ENCODE data around the gene FLACC1.
"Not testable (repeated sequence)": the region's sequence is repeated elsewhere in the genome, so short reads cannot be mapped to it uniquely, and the experiment has no call there.

Gene FLACC1

GRCh38 chr2:201348758-201349157, 8.4 kb downstream of the FLACC1 start:
- DNase-seq: no peak

- DNase-seq: no peak
These were observed 10.0 kb downstream of the FLACC1 start for GRCh38 chr2:201347138-201347537.

GRCh38 chr2:201345625-201346213, 11.4 kb downstream of the FLACC1 start:
- DNase-seq: no peak

GRCh38 chr2:201344663-201345366, 12.3 kb downstream of the FLACC1 start:
- DNase-seq: no peak

DNA sequence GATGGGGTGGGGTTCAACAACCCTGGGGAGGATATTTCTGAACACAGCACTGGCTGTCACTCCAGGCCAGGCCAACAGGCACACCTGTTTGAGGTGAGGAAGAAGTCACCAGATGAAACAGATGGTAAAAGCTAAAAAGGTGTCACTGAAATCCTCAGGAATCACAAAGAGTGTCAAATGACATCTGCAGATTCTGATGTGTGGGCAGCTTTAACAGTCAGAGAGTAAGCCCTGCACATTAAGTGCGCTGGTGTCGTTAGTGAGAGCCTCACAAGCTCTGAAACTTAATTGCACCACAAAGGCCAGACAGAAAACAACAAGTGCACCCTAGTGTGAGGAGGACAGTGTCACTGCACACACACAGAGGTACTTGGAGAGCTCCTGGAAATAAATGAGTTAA, 13.6 kb downstream of the FLACC1 start:
- DNase-seq: no peak

GRCh38 chr2:201342923-201343322, 14.2 kb downstream of the FLACC1 start:
- DNase-seq: no peak

DNA sequence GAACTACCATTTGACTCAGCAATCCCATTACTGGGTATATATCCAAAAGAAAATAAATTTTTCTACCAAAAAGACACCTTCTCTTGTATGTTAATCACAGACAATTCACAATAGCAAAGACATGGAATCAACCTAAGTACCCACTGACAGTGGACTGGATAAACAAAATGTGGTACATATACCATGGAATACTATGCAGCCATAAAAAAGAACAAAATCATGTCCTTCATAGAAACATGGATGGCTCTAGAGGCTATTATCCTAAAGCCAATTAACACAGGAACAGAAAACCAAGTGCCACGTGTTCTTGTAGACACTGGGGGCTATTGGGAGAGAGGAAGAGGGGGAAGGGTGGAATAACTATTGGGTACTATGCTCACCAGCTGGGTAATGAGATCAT, 27.7 kb downstream of the FLACC1 start:
- DNase-seq: no peak

DNA sequence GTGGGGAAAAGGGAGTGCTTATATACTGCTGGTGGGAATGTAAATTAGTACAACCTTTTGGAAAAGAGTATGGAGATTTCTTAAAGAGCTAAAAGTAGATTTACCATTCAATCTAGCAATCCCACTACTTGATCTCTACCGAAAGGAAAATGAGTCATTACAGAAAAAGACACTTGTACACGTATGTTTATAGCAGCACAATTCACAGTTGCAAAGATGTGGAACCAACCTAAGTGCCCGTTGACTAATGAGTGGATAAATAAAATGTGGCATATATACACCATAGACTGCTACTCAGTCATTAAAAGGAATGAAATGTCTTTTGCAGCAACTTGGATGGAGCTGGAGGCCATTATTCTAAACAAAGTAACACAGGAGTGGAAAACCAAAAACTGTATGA, 29.5 kb downstream of the FLACC1 start:
- DNase-seq: no peak

GRCh38 chr2:201322772-201323171, 34.4 kb downstream of the FLACC1 start:
- DNase-seq: no peak

DNA sequence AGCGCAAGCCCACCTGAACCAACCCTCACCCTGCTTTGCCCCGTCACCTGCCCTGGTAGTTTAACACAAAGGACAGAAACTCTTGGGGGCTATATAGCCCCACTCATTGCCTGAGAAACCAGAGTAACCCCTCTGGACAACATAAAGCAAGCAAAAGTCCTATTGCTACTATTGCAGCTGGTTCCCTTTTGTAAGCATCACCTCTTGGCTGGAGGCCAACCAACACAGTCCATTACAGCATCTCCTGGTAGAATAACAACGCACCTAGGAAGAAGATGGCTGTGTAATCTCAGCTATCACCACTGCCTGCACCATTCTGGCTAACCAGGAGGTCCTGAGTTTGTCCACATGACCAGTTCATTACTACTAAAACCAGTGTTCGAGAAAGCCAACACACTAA, 36.4 kb downstream of the FLACC1 start:
- DNase-seq: peak; percentile 41

DNA sequence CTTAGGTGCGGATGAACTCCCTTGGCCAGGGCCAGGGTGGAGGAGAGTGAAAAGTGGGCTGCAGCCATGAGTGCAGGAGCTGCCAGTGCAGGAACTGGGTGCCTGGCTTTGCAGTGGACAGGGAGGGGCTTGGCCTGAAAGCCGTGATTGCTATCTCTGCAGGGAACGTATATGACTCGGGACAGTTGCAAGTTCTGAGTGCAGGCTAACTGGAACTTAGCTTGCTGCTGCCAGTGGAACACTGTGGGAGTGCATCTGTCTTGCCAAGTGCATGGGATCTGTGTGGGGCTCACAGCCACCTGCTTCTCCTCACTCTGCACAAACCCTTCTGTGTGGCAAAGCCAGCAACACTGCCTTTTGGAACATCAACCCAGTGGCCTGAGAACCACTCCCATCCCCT, 36.9 kb downstream of the FLACC1 start:
- DNase-seq: no peak

DNA sequence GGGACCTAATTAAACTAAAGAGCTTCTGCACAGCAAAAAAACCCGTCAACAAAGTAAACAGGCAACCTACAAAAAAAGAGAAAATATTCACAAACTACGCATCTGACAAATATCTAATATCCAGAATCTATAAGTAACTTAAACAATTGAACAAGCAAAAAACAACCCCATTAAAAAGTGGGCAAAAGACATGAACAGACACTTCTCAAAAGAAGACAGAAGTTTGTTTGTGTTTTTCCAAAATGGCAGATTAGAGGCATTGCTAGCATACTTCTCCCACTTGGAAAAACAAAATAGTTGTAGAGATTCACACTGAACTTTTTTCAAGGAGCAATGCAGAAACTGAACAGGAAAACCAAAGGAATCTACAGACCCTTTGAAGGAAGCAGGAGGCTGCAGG, 37.6 kb downstream of the FLACC1 start:
- no peak for DNase-seq

DNA sequence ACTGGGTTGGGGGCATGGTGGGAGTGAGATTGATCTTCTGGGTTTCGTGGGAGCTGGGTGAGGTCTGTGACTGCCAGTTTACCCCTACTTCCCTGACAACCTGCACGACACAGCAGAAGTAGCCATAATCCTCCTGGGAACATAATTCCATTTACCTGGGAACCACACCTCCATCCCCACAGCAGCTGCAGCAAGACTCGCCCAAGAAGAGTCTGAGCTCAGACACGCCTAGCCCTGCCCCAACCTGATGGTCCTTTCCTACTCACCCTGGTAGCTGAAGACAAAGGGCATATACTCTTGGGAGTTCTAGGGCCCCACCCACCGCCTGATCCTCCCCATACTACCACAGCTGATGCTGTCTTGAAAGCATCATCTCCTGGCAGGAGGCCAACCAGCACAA, 43.8 kb downstream of the FLACC1 start:
- DNase-seq: no peak

GRCh38 chr2:201308914-201309313, 48.2 kb downstream of the FLACC1 start:
- DNase-seq: no peak

DNA sequence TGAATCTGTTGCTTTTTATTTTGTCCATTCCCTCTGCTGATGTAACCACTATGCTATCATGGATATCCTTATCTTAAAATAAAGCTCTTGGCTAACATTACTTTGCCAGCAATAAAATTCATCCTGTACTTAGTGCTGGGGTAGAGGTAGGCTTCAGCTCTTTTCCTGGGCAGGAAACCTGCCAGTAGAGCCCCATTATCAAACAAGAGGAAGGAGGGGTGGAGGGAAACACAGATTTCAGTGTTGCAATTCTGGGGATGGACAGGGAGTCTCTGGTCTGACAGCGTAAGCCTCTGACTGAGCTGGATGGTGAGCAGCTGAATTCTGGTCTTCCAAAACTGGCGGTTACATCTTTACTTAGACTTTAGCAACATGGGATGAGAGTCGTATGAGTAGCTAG, 49.3 kb downstream of the FLACC1 start:
- no peak for DNase-seq

DNA sequence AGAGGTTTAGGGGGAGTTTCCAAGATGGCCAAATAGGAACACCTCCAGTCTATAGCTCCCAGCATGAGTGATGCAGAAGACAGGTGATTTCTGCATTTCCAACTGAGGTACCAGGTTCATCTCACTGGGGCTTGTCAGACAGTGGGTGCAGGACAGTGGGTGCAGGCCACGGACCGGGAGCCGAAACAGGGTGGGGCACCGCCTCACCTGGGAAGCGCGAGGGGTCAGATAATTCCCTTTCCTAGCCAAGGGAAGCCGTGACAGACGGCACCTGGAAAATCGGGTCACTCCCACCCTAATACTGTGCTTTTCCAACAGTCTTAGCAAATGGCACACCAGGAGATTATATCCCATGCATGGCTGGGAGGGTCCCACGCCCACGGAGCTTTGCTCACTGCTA, 57.2 kb downstream of the FLACC1 start:
- DNase-seq: not testable (repeated sequence)

DNA sequence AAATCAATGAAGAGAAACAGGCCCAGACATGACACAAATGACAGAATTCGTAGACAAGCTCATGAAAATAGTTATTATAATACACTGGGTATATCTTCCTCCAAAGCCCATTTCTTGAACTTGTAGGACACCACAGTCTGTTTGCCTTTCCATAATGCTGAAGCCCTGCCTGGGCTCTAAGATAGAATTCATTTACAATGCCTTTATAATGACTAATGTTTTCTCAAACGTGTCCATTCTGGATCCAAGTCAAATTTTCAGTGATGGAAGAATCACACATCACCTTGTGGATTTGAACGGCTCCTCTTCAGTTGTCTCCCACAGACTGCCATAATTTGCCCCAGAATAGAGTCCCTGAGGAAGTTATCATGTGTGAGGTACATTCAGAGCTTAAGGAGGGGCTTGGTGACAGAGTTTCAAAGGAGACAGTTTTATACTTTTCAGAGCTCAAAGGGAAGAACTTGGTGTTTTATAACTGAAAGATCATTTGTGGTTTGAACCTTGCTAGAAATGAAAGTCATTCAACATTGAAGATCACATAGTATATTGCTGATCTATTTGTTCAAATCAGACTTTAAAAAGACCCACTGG, 58.6 kb downstream of the FLACC1 start:
- DNase-seq: no peak

- DNase-seq: not testable (repeated sequence)
These were observed 66.5 kb downstream of the FLACC1 start for GRCh38 chr2:201290457-201291148.

GRCh38 chr2:201285499-201285898, 71.6 kb downstream of the FLACC1 start:
- DNase-seq: no peak

DNA sequence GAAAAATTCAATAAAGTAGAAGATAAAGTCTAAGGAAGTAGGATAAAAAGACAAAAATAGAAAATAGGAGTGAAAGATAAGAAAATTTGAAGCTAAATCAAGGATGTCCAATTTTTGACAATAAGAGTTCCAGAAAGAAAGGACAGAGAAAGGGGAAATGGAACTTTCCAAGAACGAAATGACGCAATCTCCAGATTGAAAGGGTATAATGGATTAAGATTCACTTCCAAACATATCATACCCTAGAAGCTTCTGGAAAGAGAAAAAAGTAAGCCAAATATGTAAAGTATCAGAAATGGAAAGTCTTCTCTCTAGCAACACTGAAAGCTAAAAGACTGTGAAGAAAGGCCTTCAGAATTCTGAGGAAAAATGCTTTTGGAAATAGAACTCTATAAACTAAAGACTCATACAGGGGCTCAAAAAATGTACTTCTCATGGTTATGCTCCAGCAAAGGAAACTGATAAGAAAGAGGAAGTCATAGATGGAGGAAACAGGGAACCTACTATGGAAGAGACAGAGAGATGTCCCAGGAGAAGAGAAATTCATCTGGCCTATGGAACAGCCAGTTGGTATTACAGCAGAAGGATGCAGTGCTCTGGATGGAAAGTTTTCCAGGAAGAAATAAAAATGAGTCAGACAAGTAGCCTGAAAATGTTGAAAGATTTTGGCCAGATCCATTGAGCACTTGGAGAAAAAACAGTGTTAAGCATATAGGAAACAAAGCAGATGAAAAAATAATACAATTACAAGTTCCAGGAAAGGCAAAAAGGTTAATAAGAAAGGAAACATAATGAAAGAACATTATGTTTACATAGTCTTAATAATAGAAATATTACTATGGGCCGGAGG, 76.7 kb downstream of the FLACC1 start:
- no peak for DNase-seq

- DNase-seq: no peak
These were observed 78.1 kb downstream of the FLACC1 start for GRCh38 chr2:201279079-201279478.

DNA sequence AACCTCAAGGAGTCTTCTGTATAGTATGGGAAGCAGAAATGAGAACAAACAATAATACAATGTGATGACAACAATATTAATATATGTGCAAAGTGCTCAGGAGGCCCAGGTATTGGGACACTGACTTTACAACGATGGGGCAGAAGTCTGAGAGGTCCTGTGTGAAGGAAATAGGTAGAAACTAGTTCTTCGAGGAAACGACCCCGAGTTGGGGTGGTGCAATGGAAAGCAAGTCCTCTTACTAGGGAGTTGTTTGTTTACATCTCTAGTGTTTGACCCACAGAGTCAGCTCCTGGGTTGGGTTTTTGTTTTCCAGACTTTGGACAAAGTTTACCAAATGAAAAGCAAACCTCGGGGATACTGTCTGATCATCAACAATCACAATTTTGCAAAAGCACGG, 80.6 kb downstream of the FLACC1 start:
- no peak for DNase-seq

DNA sequence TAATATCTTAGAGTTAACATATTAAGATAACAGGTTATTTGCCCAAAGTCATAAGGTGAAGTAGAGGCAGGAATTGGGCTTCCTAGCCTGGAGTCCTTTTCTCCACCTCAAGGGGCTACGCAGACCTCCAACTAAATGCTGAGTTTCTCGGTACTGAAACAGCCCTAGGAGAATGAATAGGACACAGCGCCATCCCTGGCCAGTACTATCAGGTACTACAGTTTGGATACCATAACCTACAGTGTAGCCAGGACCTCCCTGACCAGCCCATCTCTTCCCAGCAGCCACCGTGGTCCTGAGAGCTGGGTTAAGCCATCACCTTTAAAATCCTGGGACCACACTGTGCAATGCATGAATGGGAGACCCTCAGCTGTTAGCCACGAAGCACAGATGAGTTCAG, 81.2 kb downstream of the FLACC1 start:
- no peak for DNase-seq

All from NCI-H345 (cell line).